A549 (cell line): Measurements from ENCODE around the gene TSPAN8. TPM values are rescaled to one million over a fixed set of nuclear protein-coding genes. Genes with fewer than 3 reads are reported as not detected.
"Not testable (repeated sequence)": the region's sequence is repeated elsewhere in the genome, so short reads cannot be mapped to it uniquely, and the experiment has no call there.

Experiments used
- ATAC-seq, 2 experiments: fragments of 200-7000 bp in 1 of 2; fragments of >200 bp in 1 of 2; cut with Nextera tagmentation in 1 of 2; cut with Tn5 transposase in 1 of 2; 3 replicates each; pipeline versions ENCODE4 v1.8.0 to v1.9.1; 2018 to 2020; ENCODE audit warnings: mild to moderate bottlenecking in 1 of 2, moderate library complexity in 1 of 2
- CTCF ChIA-PET: fragments of 300-600 bp; sonication (Branson Sonifier 250); formaldehyde crosslinking; extraction: SDS; loops from one replicate; lab custom pipeline; 2021; ENCODE audit warnings: antibody characterized with exemption, inconsistent platforms; lab: Yijun Ruan, JAX
- POLR2A ChIA-PET: fragments of 350-600 bp; formaldehyde crosslinking; extraction: SDS; loops from one replicate; lab custom pipeline; 2021; ENCODE audit warnings: antibody characterized with exemption, inconsistent platforms; lab: Yijun Ruan, JAX
- DNase-seq, 2 experiments: peaks; one replicate each; pipeline versions ENCODE4 v3.0.0 to v3.0.0-alpha.2; 2011 to 2016; ENCODE audit warnings: low read depth in 1 of 2, low spot score in 1 of 2
- FAIRE-seq: peaks from 2 replicates; lab custom pipeline; 2011; peaks lifted over from hg19 to GRCh38; lab: Jason Lieb, UNC
- H3K27ac ChIP-seq, 2 experiments: fragments of >200 bp; sonication (Bioruptor Twin); formaldehyde crosslinking; 3 replicates each; pipeline ENCODE4 v1.5.1; 2016 to 2017
- H3K4me1 ChIP-seq: fragments of >200 bp; sonication (Bioruptor Twin); formaldehyde crosslinking; 3 replicates; pipeline ENCODE4 v1.6.1; 2016
- H3K4me2 ChIP-seq: fragments of >200 bp; sonication (Bioruptor Twin); formaldehyde crosslinking; 3 replicates; pipeline ENCODE4 v1.6.1; 2016
- H3K4me3 ChIP-seq: fragments of >200 bp; sonication (Bioruptor Twin); formaldehyde crosslinking; 3 replicates; pipeline ENCODE4 v1.5.1; 2016
- H3K9me3 ChIP-seq: fragments of >200 bp; sonication (Bioruptor Twin); formaldehyde crosslinking; 3 replicates; pipeline ENCODE4 v1.6.1; 2016
- BHLHE40 ChIP-seq: IDR thresholded peaks from 2 replicates; pipeline ENCODE4 v1.6.1; 2012; ENCODE audit warnings: low read depth, low read length, inconsistent platforms
- CBX2 ChIP-seq: fragments of 200-600 bp; sonication (generic); IDR thresholded peaks from 2 replicates; pipeline ENCODE4 v1.6.1; 2016; ENCODE audit warnings: low read depth, mild to moderate bottlenecking, borderline replicate concordance
- CEBPB ChIP-seq, 2 experiments: fragments of >200 bp in 1 of 2; sonication (Bioruptor Twin) in 1 of 2; formaldehyde crosslinking in 1 of 2; IDR thresholded peaks; 2 replicates each; pipeline ENCODE4 v1.6.1; 2012 to 2016
- CHD2 ChIP-seq: fragments of 150-350 bp; IDR thresholded peaks from 2 replicates; pipeline ENCODE4 v1.6.1; 2014; ENCODE audit warnings: low read length; ENCODE audit not compliant: partially characterized antibody
- CHD4 ChIP-seq: fragments of 200-600 bp; sonication (generic); IDR thresholded peaks from 2 replicates; pipeline ENCODE4 v1.6.1; 2016; ENCODE audit warnings: antibody characterized with exemption, mild to moderate bottlenecking, borderline replicate concordance
- FOSB ChIP-seq: fragments of 250-450 bp; sonication (Bioruptor Pico); IDR thresholded peaks from 2 replicates; pipeline ENCODE4 v1.5.0; 2020; ENCODE audit warnings: mild to moderate bottlenecking, moderate library complexity
- GATA3 ChIP-seq: IDR thresholded peaks from 2 replicates; pipeline ENCODE4 v1.6.1; 2012; ENCODE audit warnings: borderline replicate concordance
- HEYL ChIP-seq: fragments of 250-450 bp; sonication (Bioruptor Pico); IDR thresholded peaks from 2 replicates; pipeline ENCODE4 v1.8.0; 2021; ENCODE audit warnings: mild to moderate bottlenecking, moderate library complexity
- HOXB13 ChIP-seq: fragments of 250-450 bp; sonication (Bioruptor Pico); IDR thresholded peaks from 2 replicates; pipeline ENCODE4 v1.5.0; 2020; ENCODE audit warnings: low read depth, mild to moderate bottlenecking, moderate library complexity
- MAZ ChIP-seq: fragments of 150-350 bp; IDR thresholded peaks from 2 replicates; pipeline ENCODE4 v1.6.1; 2014; ENCODE audit warnings: antibody characterized with exemption, low read depth, low read length, borderline replicate concordance
- NFE2L2 ChIP-seq: fragments of 150-350 bp; conservative IDR thresholded peaks from 2 replicates; pipeline ENCODE4 v1.6.1; 2014; ENCODE audit warnings: low read length
- RAD21 ChIP-seq, 2 experiments: fragments of >200 bp in 1 of 2; sonication (Bioruptor Twin) in 1 of 2; formaldehyde crosslinking in 1 of 2; IDR thresholded peaks in 1 of 2; conservative IDR thresholded peaks in 1 of 2; 2 replicates in 1 of 2; 3 replicates in 1 of 2; pipeline ENCODE4 v1.6.1; 2012 to 2018; ENCODE audit warnings: inconsistent platforms in 1 of 2
- RCOR1 ChIP-seq: fragments of 150-350 bp; IDR thresholded peaks from 2 replicates; pipeline ENCODE4 v1.6.1; 2014; ENCODE audit warnings: antibody characterized with exemption, low read length, low read depth
- RFX5 ChIP-seq: fragments of 450-650 bp; IDR thresholded peaks from 2 replicates; pipeline ENCODE4 v1.7.1; 2014; ENCODE audit warnings: antibody characterized with exemption, mild to moderate bottlenecking, moderate library complexity
- SMC3 ChIP-seq: fragments of >200 bp; sonication (Bioruptor Twin); formaldehyde crosslinking; IDR thresholded peaks from 3 replicates; pipeline ENCODE4 v1.6.1; 2018; ENCODE audit warnings: inconsistent platforms
- SREBF2 ChIP-seq: fragments of 450-650 bp; IDR thresholded peaks from 2 replicates; pipeline ENCODE4 v1.6.1; 2014; ENCODE audit warnings: mild to moderate bottlenecking, moderate library complexity
- TP53 ChIP-seq: fragments of 250-450 bp; sonication (Bioruptor Pico); IDR thresholded peaks from 2 replicates; pipeline ENCODE4 v1.5.0; 2021; ENCODE audit warnings: mild to moderate bottlenecking, moderate library complexity
- ZC3H11A ChIP-seq: fragments of 450-650 bp; IDR thresholded peaks from 2 replicates; pipeline ENCODE4 v1.6.1; 2014; ENCODE audit warnings: antibody characterized with exemption, mild to moderate bottlenecking
- WGBS: methylation state at CpG from one replicate; pipeline ENCODE4 v1.1.6; 2017; ENCODE audit errors: missing lambda C conversion rate; 5-methylcytosine and 5-hydroxymethylcytosine counted together
- polyA plus RNA-seq, 4 experiments: library from polyadenylated mRNA; depleted of rRNA in 3 of 4; stranded (reverse); fragments of >200 nt; fragmentation: RNase III in 1 of 4; extraction: RNeasy Plus Mini Kit Qiagen cat#74134 plus additional on column Dnase treatment in 1 of 4; gene quantifications; 2 replicates in 3 of 4; 3 replicates in 1 of 4; pipeline ENCODE4 v1.2.3, GENCODE V29; 2011 to 2017
- TF ChIP-seq, protein P1 (sequence below): fragments of 200-600 bp; sonication (generic); IDR thresholded peaks from 2 replicates; pipeline ENCODE4 v1.6.1; 2016; ENCODE audit warnings: antibody characterized with exemption, mild to moderate bottlenecking, moderate library complexity
- TF ChIP-seq, protein P2 (sequence below): fragments of 250-450 bp; sonication (Bioruptor Pico); IDR thresholded peaks from 2 replicates; pipeline ENCODE4 v1.5.0; 2021; ENCODE audit warnings: mild to moderate bottlenecking, moderate library complexity, borderline replicate concordance
- TF ChIP-seq, protein P3 (sequence below): IDR thresholded peaks from 2 replicates; pipeline ENCODE4 v1.6.1; 2012
- TF ChIP-seq, protein P4 (sequence below): fragments of >200 bp; sonication (Bioruptor Twin); formaldehyde crosslinking; IDR thresholded peaks from 2 replicates; pipeline ENCODE4 v1.6.1; 2016
- TF ChIP-seq, protein P5 (sequence below): fragments of >200 bp; sonication (Bioruptor Twin); formaldehyde crosslinking; IDR thresholded peaks from 3 replicates; pipeline ENCODE4 v1.6.1; 2016

The TSPAN8 gene
- polyA plus RNA-seq, 2 of the 4 experiments (the other 2 are of a cell fraction), result 0.16 TPM; not detected in 1

DNA sequence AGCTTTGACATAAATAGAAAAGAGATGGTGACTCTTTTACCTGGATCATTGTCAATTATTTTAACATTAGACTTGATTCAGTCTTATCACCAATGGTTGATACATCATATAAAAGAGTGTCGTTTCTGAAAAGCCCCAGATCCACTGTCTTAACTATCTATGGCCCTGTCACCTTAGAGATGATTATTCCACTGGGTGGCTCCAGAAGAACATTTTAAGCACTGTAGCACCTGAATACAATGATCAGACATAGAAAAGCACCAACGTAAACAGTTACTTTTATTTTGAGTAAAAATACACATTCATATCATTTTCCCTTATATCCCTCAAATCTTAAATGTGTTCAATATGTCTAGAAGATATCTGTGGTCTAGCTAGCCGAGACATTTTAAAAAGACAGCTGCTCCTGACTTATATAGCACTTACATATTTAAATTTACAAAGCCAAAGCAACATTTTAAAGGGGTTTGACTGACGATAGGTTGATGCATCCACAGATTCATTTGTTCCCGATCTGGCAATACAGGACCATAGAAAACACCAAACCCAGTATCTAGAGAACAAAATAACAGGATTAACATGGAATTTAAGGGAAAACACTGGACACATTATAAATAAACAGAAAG, 32.9 kb downstream of the TSPAN8 start:
- no peaks in the 10 kb centered on the region for H3K9me3 ChIP-seq
- FAIRE-seq (no peak), ATAC-seq (no peak), DNase-seq (no peak)
- no peak overlapping the region for H3K27ac ChIP-seq
- 7% methylated on average over 5 of the region's 5 CpGs for WGBS
- ChIA-PET POLR2A (no interaction called here), CTCF (no interaction called here)
- TF ChIP-seq SMC3 (no peak), RAD21 (conservative IDR thresholded peaks at IDR 0.05 in 1 of 2, IDR thresholded peaks at IDR 0.05 in 1 of 2) (peak in 1 of 2 experiments; percentile 22; a peak in 2 of 5 replicates), RCOR1 (no peak), FOSB (no peak), TP53 (CRISPR knock-in tag) (no peak), SREBF2 (no peak), HEYL (CRISPR knock-in tag) (no peak)
- TF ChIP-seq, protein P1, sequence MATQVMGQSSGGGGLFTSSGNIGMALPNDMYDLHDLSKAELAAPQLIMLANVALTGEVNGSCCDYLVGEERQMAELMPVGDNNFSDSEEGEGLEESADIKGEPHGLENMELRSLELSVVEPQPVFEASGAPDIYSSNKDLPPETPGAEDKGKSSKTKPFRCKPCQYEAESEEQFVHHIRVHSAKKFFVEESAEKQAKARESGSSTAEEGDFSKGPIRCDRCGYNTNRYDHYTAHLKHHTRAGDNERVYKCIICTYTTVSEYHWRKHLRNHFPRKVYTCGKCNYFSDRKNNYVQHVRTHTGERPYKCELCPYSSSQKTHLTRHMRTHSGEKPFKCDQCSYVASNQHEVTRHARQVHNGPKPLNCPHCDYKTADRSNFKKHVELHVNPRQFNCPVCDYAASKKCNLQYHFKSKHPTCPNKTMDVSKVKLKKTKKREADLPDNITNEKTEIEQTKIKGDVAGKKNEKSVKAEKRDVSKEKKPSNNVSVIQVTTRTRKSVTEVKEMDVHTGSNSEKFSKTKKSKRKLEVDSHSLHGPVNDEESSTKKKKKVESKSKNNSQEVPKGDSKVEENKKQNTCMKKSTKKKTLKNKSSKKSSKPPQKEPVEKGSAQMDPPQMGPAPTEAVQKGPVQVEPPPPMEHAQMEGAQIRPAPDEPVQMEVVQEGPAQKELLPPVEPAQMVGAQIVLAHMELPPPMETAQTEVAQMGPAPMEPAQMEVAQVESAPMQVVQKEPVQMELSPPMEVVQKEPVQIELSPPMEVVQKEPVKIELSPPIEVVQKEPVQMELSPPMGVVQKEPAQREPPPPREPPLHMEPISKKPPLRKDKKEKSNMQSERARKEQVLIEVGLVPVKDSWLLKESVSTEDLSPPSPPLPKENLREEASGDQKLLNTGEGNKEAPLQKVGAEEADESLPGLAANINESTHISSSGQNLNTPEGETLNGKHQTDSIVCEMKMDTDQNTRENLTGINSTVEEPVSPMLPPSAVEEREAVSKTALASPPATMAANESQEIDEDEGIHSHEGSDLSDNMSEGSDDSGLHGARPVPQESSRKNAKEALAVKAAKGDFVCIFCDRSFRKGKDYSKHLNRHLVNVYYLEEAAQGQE, result no peak
- no peaks in the 10 kb centered on the region for H3K4me1 ChIP-seq
- H3K4me3 ChIP-seq, result no peak overlapping the region
- H3K4me2 ChIP-seq, result no peak overlapping the region

DNA sequence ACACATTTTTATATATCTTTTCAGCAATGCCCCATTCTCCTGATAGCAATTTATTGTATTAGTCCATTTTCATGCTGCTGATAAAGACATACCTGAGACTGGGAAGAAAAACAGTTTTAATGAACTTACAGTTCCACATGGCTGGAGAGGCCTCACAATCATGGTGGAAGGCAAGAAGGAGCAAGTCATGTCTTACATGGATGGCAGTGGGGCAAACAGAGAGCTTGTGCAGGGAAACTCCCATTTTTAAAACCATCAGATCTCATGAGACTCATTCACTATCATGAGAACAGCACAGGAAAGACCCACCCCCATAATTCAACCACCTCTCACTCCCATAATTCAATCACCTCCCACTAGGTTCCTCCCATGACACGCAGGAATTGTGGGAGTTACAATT, 44.7 kb downstream of the TSPAN8 start:
- H3K4me1 ChIP-seq, ATAC-seq, DNase-seq, H3K27ac ChIP-seq, H3K4me2 ChIP-seq, H3K9me3 ChIP-seq, FAIRE-seq, POLR2A ChIA-PET, H3K4me3 ChIP-seq, CTCF ChIA-PET: not testable (repeated sequence)
- WGBS, result 0% methylated on average over 1 of the region's 1 CpG

DNA sequence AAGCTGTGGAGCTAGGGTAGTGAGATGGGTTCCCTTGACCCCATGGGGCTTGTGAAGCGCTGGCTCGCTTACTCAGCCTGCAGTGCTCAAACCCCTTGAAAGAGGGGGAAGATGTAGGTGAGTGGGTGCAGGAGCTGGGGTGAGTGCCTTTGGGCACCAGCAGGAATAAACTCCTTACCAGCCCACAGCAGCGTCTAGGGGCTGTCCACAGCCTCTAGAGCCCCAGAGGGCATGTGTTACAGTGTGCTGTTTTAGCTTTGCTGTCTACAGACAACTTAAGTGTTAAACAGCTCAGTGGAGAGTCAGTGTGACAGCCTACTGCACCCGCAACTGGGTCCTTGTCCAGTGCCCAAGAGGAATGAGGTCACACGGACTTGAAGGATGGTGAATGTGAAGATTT, 48.0 kb downstream of the TSPAN8 start:
- ChIA-PET POLR2A (no interaction called here), CTCF (no interaction called here)
- ATAC-seq (no peak), DNase-seq (no peak), FAIRE-seq (no peak)
- 25% methylated on average over 5 of the region's 5 CpGs for WGBS
- Histone ChIP-seq H3K27ac (no peak overlapping the region), H3K4me3 (no peak overlapping the region), H3K9me3 (no peaks in the 10 kb centered on the region), H3K4me2 (no peak overlapping the region), H3K4me1 (no peaks in the 10 kb centered on the region)
- TF ChIP-seq, protein P2, sequence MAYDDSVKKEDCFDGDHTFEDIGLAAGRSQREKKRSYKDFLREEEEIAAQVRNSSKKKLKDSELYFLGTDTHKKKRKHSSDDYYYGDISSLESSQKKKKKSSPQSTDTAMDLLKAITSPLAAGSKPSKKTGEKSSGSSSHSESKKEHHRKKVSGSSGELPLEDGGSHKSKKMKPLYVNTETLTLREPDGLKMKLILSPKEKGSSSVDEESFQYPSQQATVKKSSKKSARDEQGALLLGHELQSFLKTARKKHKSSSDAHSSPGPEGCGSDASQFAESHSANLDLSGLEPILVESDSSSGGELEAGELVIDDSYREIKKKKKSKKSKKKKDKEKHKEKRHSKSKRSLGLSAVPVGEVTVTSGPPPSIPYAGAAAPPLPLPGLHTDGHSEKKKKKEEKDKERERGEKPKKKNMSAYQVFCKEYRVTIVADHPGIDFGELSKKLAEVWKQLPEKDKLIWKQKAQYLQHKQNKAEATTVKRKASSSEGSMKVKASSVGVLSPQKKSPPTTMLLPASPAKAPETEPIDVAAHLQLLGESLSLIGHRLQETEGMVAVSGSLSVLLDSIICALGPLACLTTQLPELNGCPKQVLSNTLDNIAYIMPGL (CRISPR knock-in tag), result no peak
- TF ChIP-seq GATA3 (no peak), CBX2 (no peak), ZC3H11A (no peak), FOSB (no peak), MAZ (no peak), CHD4 (no peak), CHD2 (no peak), RFX5 (no peak), NFE2L2 (no peak), HOXB13 (no peak), BHLHE40 (no peak), CEBPB (IDR thresholded peaks at IDR 0.05) (no peak)
- TF ChIP-seq, protein P3, sequence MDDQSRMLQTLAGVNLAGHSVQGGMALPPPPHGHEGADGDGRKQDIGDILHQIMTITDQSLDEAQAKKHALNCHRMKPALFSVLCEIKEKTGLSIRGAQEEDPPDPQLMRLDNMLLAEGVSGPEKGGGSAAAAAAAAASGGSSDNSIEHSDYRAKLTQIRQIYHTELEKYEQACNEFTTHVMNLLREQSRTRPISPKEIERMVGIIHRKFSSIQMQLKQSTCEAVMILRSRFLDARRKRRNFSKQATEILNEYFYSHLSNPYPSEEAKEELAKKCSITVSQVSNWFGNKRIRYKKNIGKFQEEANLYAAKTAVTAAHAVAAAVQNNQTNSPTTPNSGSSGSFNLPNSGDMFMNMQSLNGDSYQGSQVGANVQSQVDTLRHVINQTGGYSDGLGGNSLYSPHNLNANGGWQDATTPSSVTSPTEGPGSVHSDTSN, result no peak
- TF ChIP-seq, protein P4, sequence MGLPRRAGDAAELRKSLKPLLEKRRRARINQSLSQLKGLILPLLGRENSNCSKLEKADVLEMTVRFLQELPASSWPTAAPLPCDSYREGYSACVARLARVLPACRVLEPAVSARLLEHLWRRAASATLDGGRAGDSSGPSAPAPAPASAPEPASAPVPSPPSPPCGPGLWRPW, result no peak
- TF ChIP-seq, protein P5, sequence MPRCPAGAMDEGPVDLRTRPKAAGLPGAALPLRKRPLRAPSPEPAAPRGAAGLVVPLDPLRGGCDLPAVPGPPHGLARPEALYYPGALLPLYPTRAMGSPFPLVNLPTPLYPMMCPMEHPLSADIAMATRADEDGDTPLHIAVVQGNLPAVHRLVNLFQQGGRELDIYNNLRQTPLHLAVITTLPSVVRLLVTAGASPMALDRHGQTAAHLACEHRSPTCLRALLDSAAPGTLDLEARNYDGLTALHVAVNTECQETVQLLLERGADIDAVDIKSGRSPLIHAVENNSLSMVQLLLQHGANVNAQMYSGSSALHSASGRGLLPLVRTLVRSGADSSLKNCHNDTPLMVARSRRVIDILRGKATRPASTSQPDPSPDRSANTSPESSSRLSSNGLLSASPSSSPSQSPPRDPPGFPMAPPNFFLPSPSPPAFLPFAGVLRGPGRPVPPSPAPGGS, result no peak
